SW480 (cell line): Measurements from ENCODE around the gene CDK9.
"Not testable (repeated sequence)": the region's sequence is repeated elsewhere in the genome, so short reads cannot be mapped to it uniquely, and the experiment has no call there.

Experiments
- DNase-seq: peaks from one replicate; pipeline ENCODE4 v3.0.0-alpha.2; 2016; ENCODE audit warnings: low spot score

CDK9 gene

DNA sequence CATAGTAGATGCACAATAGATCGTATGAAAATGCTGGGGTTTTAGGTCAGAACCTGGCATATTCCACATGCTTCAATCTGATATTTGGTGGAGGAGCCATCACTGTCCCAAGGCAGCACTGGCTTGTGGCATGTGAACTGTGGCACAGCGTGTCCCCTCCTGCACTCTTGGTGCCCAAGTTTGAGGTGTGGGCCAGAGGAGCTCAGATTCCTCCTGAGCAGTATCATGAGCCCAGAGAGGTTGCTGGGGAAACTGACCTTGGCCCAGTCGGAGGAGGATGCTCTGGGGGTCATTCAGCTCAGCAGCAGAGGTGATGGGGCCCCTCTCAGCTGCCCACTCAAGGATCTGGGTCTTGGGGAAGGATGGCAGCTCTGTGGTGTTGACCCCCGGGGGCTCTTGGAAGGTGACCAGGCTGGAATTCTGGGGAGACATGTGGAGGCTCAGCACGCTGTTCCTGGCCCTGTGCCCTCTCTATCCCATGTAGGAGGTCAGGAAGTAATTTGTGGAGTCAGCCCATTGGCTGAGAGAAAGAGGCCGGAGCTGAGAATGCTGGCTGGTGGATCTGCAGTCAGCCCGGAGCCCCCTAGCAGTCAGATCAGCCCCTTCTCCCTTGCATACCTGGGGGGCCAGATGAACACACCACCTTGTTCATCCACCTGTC lies 40.5 kb downstream of the CDK9 start:
- no peak for DNase-seq

DNA sequence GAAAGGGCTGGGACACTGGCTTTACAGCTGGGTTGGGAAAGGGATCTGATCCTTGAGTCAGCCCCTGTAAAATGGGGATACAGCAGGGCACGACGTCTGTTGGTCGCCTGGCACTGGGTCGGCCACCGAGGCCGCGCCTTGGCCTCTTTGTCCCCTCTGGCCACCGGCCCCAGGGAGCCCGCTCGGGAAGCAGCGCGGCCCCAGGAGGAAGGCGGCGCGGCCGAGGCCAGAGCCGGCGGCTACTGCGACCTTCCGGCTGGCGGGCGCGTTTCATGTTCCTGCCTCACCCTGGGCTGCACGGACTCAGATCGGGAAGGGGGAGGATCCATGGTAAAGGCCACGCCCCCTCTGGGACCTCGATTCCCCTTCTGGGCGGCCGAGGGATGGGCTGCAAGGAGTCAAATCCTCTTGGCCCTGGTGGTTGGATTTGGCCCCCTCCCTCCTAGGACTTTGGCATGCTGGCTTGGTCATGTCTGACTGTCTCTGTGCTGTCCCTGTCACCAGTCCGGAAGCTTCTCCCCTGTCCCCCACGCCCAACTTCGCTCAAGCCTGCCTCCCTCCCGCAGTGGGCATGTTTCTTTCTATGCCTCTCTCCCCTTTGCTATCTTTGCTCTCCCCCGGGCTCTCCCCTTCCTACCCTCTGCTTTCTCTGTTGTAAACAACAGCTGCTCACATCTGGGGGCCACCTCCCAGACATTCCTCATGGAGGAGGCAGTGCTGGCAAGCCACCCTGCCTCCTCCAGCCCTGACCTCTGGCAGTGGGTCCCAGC lies 42.6 kb downstream of the CDK9 start:
- peak; percentile 78 for DNase-seq

DNA sequence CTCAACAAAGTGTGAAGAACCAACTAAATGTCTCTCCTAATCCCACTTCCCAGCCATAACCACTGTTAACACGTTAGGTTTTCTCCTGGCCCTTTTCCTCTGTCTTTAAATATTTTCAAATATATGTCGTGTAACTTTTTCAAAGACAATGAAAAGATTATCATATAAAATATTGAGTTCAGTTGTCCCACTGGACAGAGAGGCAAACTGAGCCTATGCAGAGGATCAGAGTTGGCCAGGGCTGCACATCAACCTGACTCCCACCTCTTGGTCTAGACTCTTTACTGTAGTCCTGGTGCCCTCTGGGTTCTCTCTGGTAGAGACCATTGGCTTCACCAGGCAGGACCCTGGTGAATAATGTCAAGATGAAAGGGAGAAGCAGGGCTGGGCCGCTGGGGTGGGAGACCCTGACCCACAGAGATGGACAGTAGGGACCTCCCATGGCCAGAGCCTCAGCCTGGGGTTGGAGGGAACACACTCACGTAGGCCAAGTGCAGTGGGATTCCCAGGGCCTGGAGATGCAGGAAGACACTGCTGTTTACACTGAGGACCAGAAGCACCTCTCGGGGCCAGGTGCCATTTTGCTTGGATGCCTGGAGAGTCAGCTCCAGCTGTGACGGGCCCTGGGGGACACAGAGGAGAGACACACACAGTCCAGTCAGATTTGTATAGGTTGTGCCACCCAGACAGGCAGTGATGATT lies 43.5 kb downstream of the CDK9 start:
- DNase-seq: no peak

DNA sequence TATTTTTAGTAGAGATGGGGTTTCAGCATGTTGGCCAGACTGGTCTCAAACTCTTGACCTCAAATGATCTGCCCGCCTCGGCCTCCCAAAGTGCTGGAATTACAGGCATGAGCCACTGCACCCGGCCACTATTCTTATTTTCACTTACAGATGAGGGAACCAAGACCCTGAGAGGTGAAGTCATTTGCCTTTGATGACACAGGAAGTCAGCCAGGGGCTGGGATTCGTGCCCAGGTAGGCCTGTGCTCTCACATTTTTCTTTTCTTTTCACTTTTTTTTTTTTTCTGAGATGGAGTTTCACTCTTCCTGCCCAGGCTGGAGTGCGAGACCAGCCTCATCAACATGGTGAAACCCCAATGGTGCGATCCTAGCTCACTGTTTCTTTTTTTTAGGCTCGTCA lies 46.4 kb downstream of the CDK9 start:
- DNase-seq: no peak

DNA sequence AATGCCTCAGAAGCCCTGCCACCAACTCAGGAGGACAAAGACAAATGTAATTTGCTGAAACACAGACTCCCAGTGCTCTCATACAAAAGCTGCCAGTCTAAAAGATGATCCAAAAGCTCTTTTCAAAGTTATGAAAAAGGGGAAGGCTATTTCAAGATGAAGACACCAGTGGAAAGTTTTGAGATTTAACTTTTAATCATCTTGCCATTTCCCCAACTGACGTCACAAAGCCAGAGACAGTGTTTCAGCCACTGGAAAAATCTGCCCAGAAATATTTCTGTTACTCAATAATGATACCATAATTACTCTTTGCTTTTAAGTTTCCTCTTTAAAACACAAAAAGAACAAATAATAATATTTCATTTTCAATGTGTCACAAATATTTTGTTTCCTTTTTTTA lies 47.7 kb downstream of the CDK9 start:
- DNase-seq: no peak

DNA sequence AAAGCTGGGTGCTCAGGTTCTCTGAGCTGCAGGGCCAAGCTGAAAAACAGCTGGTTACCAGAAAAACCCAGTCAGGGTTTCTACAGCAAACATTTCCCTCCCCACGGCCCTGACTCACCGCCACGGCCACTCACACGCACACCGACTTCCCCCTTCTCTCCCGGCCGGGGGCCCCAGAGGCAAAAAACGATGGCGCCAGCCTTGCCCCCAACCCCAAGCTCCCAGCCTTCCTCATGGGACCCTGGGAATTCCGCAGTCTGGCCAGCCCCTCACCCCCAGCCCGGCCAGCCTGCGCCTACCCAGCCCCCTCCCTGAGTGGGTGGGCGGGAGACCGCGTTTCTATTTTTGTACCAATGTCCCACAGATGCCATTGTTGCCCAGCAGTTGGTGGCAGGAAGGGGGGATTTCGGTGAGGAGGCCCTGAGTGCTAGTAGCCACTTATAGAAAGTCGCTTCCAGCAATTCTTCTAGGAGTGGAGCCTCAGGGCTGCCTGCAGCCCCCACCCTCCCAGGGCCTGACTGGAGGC lies 50.2 kb downstream of the CDK9 start:
- DNase-seq: no peak

DNA sequence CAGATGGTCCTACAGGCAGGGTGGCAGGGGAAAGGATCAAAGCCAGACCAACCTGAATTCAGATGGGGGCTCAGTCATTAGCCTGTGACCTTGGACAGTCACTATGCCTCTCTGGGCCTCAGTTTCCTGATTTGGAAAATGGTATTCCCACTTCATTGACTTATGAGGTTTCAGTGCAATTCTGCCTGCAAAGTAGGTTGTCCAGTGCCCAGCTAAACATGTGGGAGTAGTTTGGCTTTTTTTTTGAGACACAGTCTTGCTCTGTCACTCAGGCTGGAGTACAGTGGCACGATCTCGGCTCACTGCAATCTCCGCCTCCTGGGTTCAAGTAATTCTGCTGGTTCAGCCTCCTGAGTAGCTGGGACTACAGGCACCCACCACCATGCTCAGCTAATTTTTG lies 50.7 kb downstream of the CDK9 start:
- not testable (repeated sequence) for DNase-seq

DNA sequence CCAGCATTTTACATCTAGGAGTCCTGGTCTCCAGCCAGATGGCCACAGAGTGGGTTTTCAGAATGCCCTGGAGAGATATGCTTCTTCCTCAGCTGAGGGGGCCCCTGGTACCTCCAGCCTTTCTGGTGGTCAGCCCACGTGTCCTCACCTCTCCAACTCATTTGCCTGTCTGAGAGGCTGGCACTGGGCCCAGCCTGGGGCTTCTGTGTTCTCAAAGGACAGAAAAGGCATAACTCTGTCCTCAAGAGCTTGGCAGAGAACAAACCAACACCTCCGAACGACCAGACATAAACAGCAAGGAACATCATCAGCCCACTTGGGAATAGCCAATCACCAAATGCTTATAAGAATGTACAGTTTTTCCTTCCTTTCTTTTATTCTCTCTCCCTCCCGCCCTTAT lies 51.5 kb downstream of the CDK9 start:
- no peak for DNase-seq

DNA sequence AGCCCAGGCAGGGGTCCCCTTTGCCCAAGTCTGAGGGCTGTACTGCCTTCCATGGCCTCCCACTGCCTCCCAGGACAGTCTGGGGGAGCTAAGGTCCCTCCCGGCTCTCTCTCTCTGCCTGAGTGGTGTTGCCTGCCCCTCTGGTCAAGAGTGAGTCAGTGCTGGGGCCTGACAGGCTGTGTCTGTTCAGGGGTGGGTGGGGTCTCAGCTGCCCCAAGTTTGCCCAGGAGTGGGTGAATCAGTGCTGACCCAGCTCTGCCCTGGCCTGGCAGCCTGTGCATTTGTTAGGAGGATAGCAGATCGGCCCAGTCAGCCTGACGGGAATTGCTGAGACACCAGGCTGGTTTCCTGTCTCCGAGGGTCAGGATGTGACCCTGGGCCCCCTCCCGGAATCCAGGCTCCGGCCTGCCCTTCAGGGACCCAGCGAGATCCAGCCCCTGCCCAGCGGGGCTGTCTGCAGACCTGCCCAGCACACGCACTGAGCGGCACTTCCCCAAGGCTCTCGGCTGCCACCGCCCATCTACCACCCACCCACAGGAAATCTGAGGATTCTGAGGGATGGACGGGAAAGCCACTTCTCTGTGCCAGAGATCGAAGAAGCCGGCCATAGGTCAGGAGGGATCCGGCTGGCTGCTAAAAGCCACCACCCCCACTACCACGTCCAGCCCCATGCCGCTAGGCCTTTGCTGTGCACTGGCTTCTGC lies 52.7 kb downstream of the CDK9 start:
- DNase-seq: peak; percentile 25
